ENCODE data around the gene SCTR. TPM values are rescaled to one million over a fixed set of nuclear protein-coding genes. Genes with fewer than 3 reads are reported as not detected.

SCTR gene
- total RNA-seq = 0.82 TPM

GRCh38 chr2:119523952-119524694 lies at the start of gene SCTR:
TSS of gene SCTR (minus strand) at chr2:119524483. CDS start at chr2:119524226, 257 bp downstream.
- FAIRE-seq (no peak), DNase-seq (ENCODE audit: low spot score in 2 of 2) (no peak)

- DNase-seq (ENCODE audit: low spot score in 2 of 2) (no peak), FAIRE-seq (no peak)
These were observed 43.0 kb upstream of the SCTR start for GRCh38 chr2:119567292-119567691.

GRCh38 chr2:119565481-119565880 lies 41.2 kb upstream of the SCTR start:
- DNase-seq (ENCODE audit: low spot score in 2 of 2) (no peak), FAIRE-seq (no peak)

GRCh38 chr2:119553687-119554344 lies 29.5 kb upstream of the SCTR start:
- no peak for DNase-seq (ENCODE audit: low spot score in 2 of 2)
- FAIRE-seq = no peak

GRCh38 chr2:119552902-119553301 lies 28.6 kb upstream of the SCTR start:
- no peak for FAIRE-seq

GRCh38 chr2:119550856-119551255 lies 26.6 kb upstream of the SCTR start:
- FAIRE-seq = no peak
- no peak for DNase-seq (ENCODE audit: low spot score in 2 of 2)

More at GRCh38 chr2:119552902-119553301, 28.6 kb upstream of the SCTR start:
- DNase-seq (ENCODE audit: low spot score in 2 of 2) = no peak

GRCh38 chr2:119550346-119550745 lies 26.1 kb upstream of the SCTR start:
- no peak for DNase-seq (ENCODE audit: low spot score in 2 of 2)
- no peak for FAIRE-seq

- FAIRE-seq (no peak), DNase-seq (ENCODE audit: low spot score in 2 of 2) (no peak)
These were observed 25.0 kb upstream of the SCTR start for GRCh38 chr2:119549241-119549640.

GRCh38 chr2:119548516-119549120 lies 24.3 kb upstream of the SCTR start:
- no peak for FAIRE-seq
- no peak for DNase-seq (ENCODE audit: low spot score in 2 of 2)

GRCh38 chr2:119546447-119546767 lies 22.1 kb upstream of the SCTR start:
- DNase-seq (ENCODE audit: low spot score in 2 of 2) (no peak), FAIRE-seq (no peak)

- DNase-seq (ENCODE audit: low spot score in 2 of 2) (no peak), FAIRE-seq (no peak)
These were observed 21.6 kb upstream of the SCTR start for GRCh38 chr2:119545754-119546446.

GRCh38 chr2:119544939-119545475 lies 20.7 kb upstream of the SCTR start:
- FAIRE-seq = no peak
- no peak for DNase-seq (ENCODE audit: low spot score in 2 of 2)

GRCh38 chr2:119544075-119544938 lies 20.0 kb upstream of the SCTR start, which contains the start of gene CFAP221:
TSS of gene CFAP221 (plus strand) at chr2:119544449. CDS start at chr2:119546132, 1,683 bp downstream.
- FAIRE-seq = no peak

GRCh38 chr2:119541476-119541875 lies 17.2 kb upstream of the SCTR start:
- no peak for FAIRE-seq
- no peak for DNase-seq (ENCODE audit: low spot score in 2 of 2)

More at GRCh38 chr2:119544075-119544938, 20.0 kb upstream of the SCTR start, which contains the start of gene CFAP221:
- DNase-seq (ENCODE audit: low spot score in 2 of 2) = peak; percentile 73 to 86

GRCh38 chr2:119537792-119538191 lies 13.5 kb upstream of the SCTR start:
- FAIRE-seq = no peak
- no peak for DNase-seq (ENCODE audit: low spot score in 2 of 2)

GRCh38 chr2:119536707-119537106 lies 12.4 kb upstream of the SCTR start:
- DNase-seq (ENCODE audit: low spot score in 2 of 2) (no peak), FAIRE-seq (no peak)

GRCh38 chr2:119536211-119536610 lies 11.9 kb upstream of the SCTR start:
- FAIRE-seq (no peak), DNase-seq (ENCODE audit: low spot score in 2 of 2) (no peak)

- FAIRE-seq = peak; percentile 42
- DNase-seq (ENCODE audit: low spot score in 2 of 2) = no peak
These were observed 9.3 kb upstream of the SCTR start for GRCh38 chr2:119533560-119533959.

- FAIRE-seq (no peak), DNase-seq (ENCODE audit: low spot score in 2 of 2) (no peak)
These were observed 7.0 kb upstream of the SCTR start for GRCh38 chr2:119531292-119531691.

- FAIRE-seq (no peak), DNase-seq (ENCODE audit: low spot score in 2 of 2) (no peak)
These were observed 3.7 kb upstream of the SCTR start for GRCh38 chr2:119527999-119528398.

All from frontal cortex (tissue), 4 donors.